ENCODE data around the gene ASXL1.

ASXL1 gene

DNA sequence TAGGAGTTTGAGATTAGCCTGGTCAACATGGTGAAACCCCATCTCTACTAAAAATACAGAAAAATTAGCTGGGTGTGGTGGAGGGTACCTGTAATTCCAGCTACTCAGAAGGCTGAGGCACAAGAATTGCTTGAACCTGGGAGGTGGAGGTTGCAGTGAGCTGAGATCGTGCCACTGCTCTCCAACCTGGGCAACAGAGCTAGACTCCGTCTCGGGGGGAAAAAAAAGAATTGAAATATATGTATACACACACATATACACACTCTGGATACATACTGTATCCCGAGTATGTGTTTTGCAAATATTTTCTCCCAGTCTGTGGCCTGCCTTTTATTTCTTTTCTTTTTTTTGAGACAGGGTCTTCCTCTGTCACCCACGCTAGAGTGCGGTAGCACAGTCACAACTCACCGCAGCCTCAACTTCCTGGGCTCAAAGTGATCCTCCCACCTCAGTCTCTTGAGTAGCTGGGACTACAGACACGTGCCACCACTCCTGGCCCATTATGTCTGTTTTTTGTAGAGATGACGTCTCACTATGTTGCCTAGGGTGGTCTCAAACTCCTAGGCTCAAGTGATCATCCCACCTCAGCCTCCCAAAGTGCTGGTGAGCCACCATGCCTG lies 49.1 kb downstream of the ASXL1 start:
- peak; percentile 27 to 61 for DNase-seq (ENCODE audit: low read depth in 2 of 2)

DNA sequence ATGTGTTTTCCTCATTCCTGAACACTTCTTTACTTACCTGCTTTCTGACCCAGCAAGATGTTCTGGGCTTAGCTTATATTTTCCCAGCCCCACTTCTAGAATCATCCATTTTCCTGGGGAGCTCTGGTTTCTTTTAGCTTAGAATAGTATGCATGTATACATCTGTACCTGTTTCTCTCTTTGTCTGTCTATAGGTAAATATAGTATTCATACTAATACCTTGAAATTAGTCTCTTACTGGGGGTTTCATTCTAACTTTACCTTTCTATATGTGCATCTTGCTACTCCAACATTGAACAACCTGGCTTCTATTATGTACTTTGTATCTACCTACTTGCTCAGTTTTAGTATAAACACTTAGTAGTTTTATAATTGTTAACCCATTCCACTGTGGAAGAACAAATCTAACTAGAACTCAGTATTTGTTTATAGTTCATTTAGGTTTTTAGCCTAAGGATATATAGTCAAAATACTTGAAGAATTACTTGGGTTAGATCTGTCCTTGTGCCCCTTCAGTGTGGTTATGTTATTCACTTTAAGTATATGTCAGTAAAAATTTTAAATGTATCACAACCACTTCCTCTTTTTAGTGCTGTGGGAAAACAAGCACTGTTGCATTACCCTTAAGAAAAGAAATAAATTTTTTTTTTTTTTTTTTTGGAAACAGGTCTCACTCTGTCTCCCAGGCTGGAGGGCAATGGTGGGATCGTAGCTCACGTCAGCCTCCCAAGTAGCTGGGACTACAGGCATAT lies 54.0 kb downstream of the ASXL1 start:
- DNase-seq (ENCODE audit: low read depth in 2 of 2) = no peak

DNA sequence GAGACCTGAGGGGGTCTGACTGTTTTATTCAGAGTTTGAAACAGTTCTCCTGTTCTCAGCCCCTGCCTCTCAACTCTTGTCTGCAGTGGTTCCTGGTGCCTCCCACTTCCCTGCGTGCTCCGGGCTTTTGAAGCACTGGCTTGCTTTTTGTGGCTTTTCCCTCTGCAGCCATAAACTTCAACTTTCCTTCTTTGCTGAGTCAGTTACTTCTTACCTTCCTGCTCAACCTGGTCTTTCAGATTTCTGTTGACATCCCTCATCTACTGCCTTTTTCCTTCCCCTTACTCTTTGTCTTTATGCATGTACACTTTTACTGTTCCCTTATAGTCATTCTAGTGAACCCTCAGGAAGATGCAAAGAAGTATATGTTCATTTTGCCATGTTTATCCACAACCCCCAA lies 57.4 kb downstream of the ASXL1 start:
- no peak for DNase-seq (ENCODE audit: low read depth in 2 of 2)

- no peak for DNase-seq (ENCODE audit: low read depth in 2 of 2)
Measured at GRCh38 chr20:32416206-32416605, 58.1 kb downstream of the ASXL1 start.

DNA sequence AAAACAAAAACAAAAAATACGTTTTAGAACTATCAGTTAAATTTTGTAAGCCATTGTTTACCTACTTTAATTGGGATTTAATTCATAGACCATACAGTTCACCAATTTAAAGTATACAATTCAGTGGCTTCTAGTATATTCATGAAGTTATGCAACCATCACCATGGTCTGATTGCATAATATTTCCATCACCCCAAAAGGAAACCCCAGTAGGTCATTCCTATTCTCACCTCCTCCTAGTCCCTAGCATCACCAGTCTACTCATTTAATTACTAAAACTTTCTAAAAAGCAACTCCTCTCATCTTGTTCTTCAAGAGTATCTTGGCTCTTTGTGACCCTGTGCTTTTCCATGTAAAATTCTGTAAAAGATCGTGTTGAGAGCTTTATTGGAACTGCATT lies 60.2 kb downstream of the ASXL1 start:
- DNase-seq (ENCODE audit: low read depth in 2 of 2) = no peak

- no peak for DNase-seq (ENCODE audit: low read depth in 2 of 2)
Measured at GRCh38 chr20:32421290-32421689, 63.2 kb downstream of the ASXL1 start.

DNA sequence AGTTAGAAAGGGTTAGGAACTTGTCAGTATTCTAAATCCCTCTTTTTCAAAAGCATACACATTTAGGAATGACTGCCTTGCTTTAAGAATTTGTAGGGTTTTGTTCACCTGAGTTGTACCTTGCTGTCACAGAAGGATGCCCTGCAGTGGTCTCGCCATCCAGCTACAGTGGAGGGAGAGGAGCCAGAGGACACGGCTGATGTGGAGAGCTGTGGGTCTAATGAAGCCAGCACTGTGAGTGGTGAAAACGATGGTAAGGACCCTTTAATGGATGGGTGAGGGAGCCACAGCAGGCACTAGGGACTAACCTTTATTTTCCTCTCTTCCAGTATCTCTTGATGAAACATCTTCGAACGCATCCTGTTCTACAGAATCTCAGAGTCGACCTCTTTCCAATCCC lies 69.9 kb downstream of the ASXL1 start:
- DNase-seq (ENCODE audit: low read depth in 2 of 2) = no peak

DNA sequence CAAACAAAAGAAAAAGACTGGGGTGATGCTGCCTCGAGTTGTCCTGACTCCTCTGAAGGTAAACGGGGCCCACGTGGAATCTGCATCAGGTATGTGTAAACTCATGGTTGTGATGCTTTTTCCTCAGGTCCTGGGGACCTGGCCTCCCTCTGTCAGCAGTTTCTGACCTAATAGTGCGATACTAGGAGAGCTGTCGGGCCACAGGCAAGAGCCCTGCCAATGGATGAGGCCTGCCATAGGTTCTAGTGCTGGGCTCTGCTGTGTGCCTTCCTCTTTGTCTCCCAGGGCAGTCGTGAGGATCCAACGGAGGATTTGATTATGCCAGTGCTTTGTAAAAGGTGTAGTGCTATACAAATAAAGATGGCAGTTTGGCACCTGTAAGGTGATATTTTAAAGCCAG lies 71.2 kb downstream of the ASXL1 start:
- no peak for DNase-seq (ENCODE audit: low read depth in 2 of 2)

- DNase-seq (ENCODE audit: low read depth in 2 of 2) = no peak
Measured at GRCh38 chr20:32429745-32430360, 71.7 kb downstream of the ASXL1 start.

- no peak for DNase-seq (ENCODE audit: low read depth in 2 of 2)
Measured at GRCh38 chr20:32431457-32431856, 73.3 kb downstream of the ASXL1 start.

DNA sequence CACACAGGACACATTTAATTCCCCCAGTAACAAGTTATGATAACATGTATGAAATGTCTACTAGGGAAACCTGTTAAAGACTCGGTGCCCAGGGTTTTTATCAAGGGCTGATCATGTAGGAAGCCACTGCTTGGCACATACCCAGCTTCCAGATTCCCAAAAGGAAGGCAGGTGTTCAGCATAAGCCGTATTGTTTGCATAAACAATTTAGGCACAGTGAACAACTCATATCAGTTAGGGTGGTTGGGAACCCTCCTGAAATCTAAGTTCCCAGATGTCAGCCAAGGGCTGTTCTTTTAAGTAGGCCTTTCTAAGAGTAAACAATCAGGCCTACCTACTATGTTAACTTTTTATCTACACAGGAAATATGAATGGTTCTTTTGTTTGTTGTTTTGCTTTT lies 74.1 kb downstream of the ASXL1 start:
- DNase-seq (ENCODE audit: low read depth in 2 of 2) = no peak

- DNase-seq (ENCODE audit: low read depth in 2 of 2) = no peak
Measured at GRCh38 chr20:32433311-32434021, 75.3 kb downstream of the ASXL1 start.

DNA sequence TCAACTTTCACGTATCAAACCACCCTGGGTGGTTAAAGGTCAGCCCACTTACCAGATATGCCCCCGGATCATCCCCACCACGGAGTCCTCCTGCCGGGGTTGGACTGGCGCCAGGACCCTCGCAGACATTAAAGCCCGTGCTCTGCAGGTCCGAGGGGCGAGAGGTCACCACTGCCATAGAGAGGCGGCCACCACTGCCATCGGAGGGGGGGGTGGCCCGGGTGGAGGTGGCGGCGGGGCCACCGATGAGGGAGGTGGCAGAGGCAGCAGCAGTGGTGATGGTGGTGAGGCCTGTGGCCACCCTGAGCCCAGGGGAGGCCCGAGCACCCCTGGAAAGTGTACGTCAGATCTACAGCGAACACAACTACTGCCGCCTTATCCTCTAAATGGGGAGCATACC lies 76.3 kb downstream of the ASXL1 start:
- DNase-seq (ENCODE audit: low read depth in 2 of 2) = no peak

DNA sequence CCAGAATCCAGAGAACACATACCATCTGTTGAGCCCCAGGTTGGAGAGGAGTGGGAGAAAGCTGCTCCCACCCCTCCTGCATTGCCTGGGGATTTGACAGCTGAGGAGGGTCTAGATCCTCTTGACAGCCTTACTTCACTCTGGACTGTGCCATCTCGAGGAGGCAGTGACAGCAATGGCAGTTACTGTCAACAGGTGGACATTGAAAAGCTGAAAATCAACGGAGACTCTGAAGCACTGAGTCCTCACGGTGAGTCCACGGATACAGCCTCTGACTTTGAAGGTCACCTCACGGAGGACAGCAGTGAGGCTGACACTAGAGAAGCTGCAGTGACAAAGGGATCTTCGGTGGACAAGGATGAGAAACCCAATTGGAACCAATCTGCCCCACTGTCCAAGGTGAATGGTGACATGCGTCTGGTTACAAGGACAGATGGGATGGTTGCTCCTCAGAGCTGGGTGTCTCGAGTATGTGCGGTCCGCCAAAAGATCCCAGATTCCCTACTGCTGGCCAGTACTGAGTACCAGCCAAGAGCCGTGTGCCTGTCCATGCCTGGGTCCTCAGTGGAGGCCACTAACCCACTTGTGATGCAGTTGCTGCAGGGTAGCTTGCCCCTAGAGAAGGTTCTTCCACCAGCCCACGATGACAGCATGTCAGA lies 77.4 kb downstream of the ASXL1 start:
- DNase-seq (ENCODE audit: low read depth in 2 of 2) = no peak

- DNase-seq (ENCODE audit: low read depth in 2 of 2) = no peak
Measured at GRCh38 chr20:32436142-32436861, 78.2 kb downstream of the ASXL1 start.

DNA sequence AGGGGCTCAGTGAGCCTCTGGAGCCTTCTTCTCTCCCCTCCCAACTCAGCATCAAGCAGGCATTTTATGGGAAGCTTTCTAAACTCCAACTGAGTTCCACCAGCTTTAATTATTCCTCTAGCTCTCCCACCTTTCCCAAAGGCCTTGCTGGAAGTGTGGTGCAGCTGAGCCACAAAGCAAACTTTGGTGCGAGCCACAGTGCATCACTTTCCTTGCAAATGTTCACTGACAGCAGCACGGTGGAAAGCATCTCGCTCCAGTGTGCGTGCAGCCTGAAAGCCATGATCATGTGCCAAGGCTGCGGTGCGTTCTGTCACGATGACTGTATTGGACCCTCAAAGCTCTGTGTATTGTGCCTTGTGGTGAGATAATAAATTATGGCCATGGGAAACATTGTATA lies 78.8 kb downstream of the ASXL1 start:
- DNase-seq (ENCODE audit: low read depth in 2 of 2) = no peak

- no peak for DNase-seq (ENCODE audit: low read depth in 2 of 2)
Measured at GRCh38 chr20:32437391-32438074, 79.4 kb downstream of the ASXL1 start.

DNA sequence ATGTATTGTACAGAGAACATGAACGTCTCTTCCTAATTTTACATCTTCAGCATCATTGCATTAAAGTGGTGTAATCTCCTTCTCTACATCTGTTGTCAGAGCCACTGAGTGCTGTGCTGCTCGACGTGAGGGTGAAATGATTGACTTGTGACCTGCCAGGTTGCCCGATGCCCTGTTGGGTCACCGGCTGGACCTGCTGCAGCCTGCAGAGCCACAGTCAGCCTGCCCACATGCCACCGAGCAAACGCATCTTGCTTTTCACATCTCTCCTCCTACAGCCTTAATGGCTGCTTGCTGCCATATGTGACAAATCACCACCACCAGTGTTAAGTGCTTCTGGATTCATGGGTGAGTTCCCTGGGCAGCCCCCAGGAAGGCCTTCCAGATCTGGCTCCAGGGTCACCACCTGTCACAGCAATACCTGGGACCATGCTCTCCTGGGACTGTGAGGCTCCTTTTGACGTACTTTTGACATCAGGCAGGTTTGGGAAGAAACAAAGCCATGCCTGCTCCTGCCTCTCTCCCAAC lies 80.3 kb downstream of the ASXL1 start:
- DNase-seq (ENCODE audit: low read depth in 2 of 2) = no peak

GRCh38 chr20:32439132-32439829 lies 81.2 kb downstream of the ASXL1 start:
- no peak for DNase-seq (ENCODE audit: low read depth in 2 of 2)

All from activated CD8-positive, alpha-beta memory T cell treated with anti-CD3 and anti-CD28 coated beads for 4 hours (primary cell).